GM12864 (cell line): Measurements from ENCODE around the gene PWP2.
"Not testable (repeated sequence)": the region's sequence is repeated elsewhere in the genome, so short reads cannot be mapped to it uniquely, and the experiment has no call there.

ENCODE experiments used
- DNase-seq: peaks from one replicate; pipeline ENCODE4 v3.0.0-alpha.2; 2011; ENCODE audit warnings: low read depth
- H3K4me3 ChIP-seq: 2 replicates; pipeline ENCODE4 v1.5.1; 2011; ENCODE audit warnings: mild to moderate bottlenecking, low read depth, low read length, control low read depth
- TF ChIP-seq, protein P1 (sequence below): IDR thresholded peaks from 2 replicates; pipeline ENCODE4 v1.5.1; 2011; ENCODE audit warnings: low read depth, mild to moderate bottlenecking, moderate library complexity, low read length, control low read depth, inconsistent platforms; ENCODE audit errors: missing control alignments

The PWP2 gene

DNA sequence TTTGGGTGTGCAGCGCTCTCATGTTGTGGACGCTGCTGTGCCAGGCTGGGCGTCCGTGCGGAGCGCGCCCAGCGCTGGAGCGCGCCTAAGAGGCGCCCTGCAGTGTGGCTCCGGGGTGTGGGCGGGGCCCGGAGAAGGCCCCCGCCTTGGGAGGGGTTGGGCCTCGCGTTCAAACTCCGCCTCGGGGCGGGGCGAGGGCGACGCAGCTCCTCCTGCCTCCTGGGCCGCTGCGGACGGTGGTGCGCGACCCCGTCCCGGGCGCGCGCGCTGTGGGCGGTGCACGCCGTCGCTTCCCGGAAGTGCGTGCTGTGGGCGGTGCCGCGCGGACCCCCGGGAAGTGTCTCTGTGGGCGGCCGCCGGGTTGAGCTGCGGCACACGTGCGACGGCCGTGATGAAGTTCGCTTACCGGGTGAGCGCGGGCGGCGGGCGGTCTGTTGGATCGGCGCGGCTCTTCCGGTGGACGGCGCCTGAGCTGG is at the start of gene PWP2:
PWP2 (plus strand) TSS at position 374 of the 476 bp plus-strand sequence; CDS start at position 392, 18 bp downstream.
- peak within 1 kb of the TSS; percentile 46 for H3K4me3 ChIP-seq
- not testable (repeated sequence) for DNase-seq

DNA sequence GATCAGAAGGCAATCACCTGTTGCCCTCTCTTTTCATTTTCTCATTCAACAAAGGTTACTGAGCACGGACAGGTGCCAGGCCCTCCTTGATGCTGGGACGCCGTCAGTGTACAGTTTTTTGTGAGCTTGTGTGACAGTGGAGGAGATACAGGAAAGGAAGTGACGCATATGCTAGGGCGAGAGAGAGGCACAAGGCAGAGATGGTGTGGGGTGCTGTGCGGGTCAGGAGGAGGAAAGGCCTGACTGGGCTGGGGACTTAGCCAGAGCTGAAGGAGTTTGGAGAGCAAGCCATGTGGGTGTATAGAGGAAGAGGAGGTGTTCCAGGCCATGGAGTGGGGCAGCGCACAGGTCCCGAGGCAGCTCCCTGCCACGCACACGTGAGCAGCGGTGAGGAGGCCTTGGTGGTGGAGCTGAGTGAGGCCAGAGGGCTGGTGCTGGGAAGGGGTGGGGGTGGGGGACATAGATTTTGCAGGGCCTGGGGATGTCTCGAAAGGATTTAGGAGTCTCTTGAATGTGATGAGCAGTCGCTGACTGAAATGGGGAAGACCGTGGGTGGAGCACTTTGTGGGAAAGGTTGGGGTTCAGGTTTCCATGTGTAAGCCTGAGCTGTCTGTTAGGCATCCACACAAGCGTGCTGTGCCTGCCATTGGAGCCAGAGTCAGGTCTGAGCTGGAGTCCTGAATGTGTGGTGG is 49.1 kb upstream of the PWP2 start:
- no peak overlapping the region for H3K4me3 ChIP-seq
- TF ChIP-seq, protein P1, sequence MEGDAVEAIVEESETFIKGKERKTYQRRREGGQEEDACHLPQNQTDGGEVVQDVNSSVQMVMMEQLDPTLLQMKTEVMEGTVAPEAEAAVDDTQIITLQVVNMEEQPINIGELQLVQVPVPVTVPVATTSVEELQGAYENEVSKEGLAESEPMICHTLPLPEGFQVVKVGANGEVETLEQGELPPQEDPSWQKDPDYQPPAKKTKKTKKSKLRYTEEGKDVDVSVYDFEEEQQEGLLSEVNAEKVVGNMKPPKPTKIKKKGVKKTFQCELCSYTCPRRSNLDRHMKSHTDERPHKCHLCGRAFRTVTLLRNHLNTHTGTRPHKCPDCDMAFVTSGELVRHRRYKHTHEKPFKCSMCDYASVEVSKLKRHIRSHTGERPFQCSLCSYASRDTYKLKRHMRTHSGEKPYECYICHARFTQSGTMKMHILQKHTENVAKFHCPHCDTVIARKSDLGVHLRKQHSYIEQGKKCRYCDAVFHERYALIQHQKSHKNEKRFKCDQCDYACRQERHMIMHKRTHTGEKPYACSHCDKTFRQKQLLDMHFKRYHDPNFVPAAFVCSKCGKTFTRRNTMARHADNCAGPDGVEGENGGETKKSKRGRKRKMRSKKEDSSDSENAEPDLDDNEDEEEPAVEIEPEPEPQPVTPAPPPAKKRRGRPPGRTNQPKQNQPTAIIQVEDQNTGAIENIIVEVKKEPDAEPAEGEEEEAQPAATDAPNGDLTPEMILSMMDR: no peak
- DNase-seq: no peak

DNA sequence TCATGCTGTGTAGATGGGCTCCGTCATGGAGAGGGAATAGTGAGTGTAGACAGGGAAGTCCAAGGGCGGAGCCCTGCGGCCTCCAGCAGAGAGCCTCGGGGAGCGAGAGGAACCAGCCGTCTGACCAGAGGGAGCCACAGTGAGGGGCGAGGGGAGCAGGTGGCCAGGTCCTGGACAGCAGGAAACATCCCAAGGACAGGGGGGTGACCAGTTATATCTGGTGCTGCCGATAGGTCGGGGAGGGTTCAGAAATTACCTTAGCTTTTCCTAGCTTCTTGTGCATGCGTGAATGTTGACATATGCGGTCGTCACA is 48.6 kb upstream of the PWP2 start:
- no peak overlapping the region for H3K4me3 ChIP-seq
- DNase-seq: no peak
- TF ChIP-seq, protein P1: no peak

DNA sequence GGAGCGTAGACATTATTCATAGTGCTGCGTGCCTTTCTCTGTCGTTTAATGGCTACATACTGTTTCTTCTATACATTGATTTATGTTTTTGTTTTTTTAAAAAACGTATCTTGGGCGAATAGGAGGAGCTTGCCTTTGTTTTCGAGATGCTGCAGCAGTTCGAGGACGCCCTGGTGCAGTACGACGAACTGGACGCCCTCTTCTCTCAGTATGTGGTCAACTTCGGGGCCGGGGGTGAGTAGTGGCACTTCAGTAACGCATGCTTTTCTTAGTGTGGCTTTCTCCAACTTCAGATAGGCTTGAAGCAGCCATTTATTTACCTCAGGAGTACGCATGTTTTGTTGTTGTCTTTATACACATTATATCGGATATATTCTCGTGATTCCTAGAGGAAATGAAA is 48.2 kb upstream of the PWP2 start:
- no peak overlapping the region for H3K4me3 ChIP-seq
- no peak for DNase-seq
- TF ChIP-seq, protein P1: no peak

DNA sequence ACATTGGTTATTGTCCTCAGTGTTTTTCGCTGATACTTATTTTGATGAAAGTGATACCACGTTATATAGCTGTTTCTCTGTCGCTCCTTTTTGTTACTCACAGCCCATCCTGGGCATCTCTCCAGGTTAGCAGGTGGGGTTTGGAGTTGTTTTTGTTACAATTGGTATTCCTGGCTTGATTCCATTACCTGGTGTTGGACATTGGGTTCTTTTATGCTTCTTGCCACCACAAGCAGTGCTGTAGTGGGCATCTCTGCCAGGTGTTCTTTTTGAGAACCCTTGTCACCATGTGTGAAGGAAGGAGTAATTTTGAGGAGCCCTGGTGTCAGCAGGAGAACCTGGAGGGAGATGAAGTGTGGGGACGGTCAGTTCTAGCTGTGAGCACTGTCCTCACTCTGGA is 47.5 kb upstream of the PWP2 start:
- TF ChIP-seq, protein P1: no peak
- no peak for DNase-seq
- no peak overlapping the region for H3K4me3 ChIP-seq

DNA sequence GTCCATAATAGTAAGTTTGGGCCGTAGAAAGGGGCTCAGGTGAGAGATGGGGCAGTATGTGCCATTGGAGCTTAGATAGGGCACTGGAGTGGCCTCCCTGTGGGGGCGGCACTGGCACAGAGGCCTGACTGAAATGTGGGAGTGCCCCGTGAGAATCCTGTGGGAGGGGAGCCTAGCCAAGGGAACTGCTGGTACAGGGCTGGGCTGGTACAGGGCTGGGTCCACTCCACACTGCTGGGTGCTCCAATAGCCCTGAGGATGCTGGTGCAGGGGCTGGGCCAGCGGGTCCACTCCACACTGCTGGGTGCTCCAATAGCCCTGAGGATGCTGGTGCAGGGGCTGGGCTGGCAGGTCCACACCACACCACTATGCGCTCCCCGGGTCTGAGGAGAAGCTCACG is 44.8 kb upstream of the PWP2 start:
- TF ChIP-seq, protein P1: no peak
- no peak for DNase-seq
- H3K4me3 ChIP-seq: no peak overlapping the region

DNA sequence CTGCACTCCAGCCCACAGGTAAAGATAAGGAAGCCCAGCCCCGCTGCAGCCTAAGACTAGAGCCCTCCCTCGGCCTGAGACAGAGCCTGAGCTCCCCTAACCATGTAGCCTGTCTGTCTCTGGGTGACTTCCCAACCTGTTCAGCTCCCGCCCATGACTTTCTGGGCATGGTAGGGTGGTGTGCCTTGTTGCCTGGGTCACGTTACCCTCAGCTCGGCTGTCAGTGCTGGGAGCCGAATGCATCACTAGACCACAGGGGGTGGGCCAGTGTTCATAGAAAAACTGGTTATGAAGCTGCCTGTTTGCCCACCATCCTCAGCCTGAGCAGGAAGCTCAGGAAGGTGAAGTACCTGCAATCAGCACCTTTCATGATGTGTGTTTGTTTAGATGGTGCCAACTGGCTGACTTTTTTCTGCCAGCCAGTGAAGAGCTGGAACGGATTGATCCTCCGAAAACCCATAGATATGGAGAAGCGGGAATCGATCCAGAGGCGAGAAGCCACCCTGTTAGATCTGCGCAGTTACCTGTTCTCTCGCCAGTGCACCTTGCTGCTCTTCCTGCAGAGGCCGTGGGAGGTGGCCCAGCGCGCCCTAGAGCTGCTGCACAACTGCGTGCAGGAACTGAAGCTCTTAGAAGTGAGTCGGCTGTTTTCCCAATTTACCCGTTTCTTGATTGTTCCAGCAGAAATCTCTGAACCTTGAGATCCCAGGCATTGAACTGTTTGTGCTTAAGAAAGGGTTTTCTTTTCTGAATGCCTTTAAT is 43.9 kb upstream of the PWP2 start:
- no peak overlapping the region for H3K4me3 ChIP-seq
- TF ChIP-seq, protein P1: no peak
- DNase-seq: no peak
